GM23248 (cell line): ENCODE results near the gene INAFM1.

Source experiments
- EZH2 ChIP-seq: fragments of 200-600 bp; sonication (generic); IDR thresholded peaks from 2 replicates; pipeline ENCODE4 v1.6.1; 2018; ENCODE audit warnings: antibody characterized with exemption, mild to moderate bottlenecking; ENCODE audit not compliant: insufficient read depth, poor library complexity, severe bottlenecking
- EZH2phosphoT487 ChIP-seq: fragments of 200-600 bp; sonication (generic); IDR thresholded peaks from 2 replicates; pipeline ENCODE4 v1.6.1; 2018; ENCODE audit warnings: antibody characterized with exemption, moderate library complexity, mild to moderate bottlenecking, low read depth; ENCODE audit not compliant: insufficient read depth

DNA sequence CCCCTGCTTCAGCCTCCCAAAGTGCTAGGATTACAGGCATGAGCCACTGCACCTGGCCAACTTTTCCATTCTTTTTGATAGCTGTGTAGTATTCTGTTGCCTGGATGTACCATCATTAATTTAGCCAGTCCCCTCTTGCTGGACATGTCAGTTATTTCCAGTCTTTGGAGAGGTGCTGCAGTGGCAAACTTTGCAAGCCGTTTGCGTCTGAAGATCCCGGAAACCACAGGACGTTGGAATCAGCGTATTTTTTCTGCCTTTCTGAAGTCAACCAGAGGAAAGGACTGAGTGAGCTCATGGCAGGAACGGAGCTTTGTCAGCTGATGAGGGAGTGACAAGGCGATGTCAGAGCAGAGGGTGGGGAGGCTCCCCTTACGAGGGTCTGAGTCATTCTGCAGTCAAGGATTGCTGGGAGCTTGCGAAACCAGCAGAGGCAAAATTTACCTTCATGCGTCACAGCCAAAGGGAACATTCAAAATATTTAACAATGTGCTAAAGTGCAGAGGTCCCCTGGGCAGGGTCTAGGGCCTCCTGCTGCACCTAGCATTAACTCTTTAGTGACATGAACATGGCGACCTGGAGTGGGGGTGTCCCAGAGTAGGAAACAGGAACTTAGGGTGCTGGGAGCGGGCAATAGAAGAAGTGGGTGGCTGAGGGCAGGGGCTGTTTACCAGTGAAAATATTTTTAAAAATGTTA, 40.6 kb downstream of the INAFM1 start:
- TF ChIP-seq EZH2phosphoT487: no peak
- no peak for TF ChIP-seq EZH2
